Adrenal gland (tissue), 5 donors: ENCODE results near the gene NME1.

Experiments used
- POLR2A ChIP-seq, 2 donors: fragments of 450-650 bp; IDR thresholded peaks; one replicate each; pipeline ENCODE4 v1.6.1; 2017; ENCODE audit warnings: antibody characterized with exemption in 2 of 2, mild to moderate bottlenecking in 2 of 2, moderate library complexity in 1 of 2
- TF ChIP-seq, protein P1 (sequence below), 6 experiments: fragments of 450-650 bp in 4 of 6; fragments of 200-600 bp in 2 of 6; sonication (generic) in 1 of 6; IDR thresholded peaks; 1 replicate in 5 of 6; 2 replicates in 1 of 6; pipeline versions ENCODE4 v1.5.1 to v1.8.0; 2016 to 2021; ENCODE audit warnings: antibody characterized with exemption in 6 of 6, mild to moderate bottlenecking in 2 of 6, moderate library complexity in 1 of 6
- donor health status: DM: no; HTN: no; CAD: no.

DNA sequence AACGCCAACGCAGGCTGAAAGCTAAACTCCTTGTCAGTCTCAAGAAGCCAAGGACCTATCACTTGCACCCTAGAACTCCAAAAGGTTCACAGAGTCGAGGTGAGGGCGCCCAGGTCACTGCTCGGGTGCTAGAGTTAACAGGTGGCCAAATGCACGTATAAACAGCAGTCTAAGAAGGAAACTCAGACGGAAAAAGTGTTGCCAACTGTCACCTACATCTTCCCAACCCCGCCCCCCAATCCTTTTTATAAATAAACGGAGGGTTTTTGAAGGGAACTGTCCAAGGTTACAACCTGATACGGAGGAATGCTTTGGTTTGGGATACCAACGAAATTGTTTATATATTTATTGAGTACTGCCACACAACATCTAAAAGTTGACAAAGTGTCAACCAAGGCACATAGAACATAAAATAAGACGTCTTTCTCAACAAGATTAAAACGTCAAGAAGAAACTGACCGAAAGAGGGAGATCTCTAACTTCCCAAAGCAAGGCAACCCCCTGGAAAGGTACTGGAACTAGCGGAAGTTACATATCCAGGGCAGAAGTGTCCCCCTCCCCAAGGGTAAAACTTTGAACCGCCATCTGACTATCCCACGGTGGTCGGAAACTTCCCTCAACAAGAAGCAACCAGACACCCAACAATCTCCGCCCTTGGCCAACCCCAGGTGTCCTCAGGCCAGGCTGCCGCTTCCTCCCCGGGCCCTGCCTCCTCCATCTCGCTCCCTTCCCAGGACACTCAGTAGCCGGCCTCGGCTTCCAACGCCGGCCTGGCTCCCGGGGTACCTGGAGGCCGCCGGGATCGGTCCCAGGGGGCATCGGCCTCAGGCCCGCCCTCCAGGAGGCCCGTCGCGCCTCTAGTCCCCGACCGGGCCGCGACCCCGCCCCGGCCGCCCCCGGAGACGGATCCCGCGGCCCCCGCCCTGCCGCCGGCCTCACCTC lies 33.7 kb upstream of the NME1 start:
- peak in 1 of 2 donors; percentile 16 for TF ChIP-seq POLR2A (IDR thresholded peaks at IDR 0.05)
- TF ChIP-seq, protein P1, sequence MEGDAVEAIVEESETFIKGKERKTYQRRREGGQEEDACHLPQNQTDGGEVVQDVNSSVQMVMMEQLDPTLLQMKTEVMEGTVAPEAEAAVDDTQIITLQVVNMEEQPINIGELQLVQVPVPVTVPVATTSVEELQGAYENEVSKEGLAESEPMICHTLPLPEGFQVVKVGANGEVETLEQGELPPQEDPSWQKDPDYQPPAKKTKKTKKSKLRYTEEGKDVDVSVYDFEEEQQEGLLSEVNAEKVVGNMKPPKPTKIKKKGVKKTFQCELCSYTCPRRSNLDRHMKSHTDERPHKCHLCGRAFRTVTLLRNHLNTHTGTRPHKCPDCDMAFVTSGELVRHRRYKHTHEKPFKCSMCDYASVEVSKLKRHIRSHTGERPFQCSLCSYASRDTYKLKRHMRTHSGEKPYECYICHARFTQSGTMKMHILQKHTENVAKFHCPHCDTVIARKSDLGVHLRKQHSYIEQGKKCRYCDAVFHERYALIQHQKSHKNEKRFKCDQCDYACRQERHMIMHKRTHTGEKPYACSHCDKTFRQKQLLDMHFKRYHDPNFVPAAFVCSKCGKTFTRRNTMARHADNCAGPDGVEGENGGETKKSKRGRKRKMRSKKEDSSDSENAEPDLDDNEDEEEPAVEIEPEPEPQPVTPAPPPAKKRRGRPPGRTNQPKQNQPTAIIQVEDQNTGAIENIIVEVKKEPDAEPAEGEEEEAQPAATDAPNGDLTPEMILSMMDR (IDR thresholded peaks at IDR 0.05), result peak in 4 of 6 experiments; percentile 20 to 26 (median 20)
